Cardiac muscle cell (in vitro differentiated cells and primary cell): ENCODE measurements around the gene ATG10. TPM values are rescaled to one million over a fixed set of nuclear protein-coding genes. Genes with fewer than 3 reads are reported as not detected.

ENCODE experiments used
- DNase-seq, 2 donors: peaks; one replicate each; pipeline versions ENCODE4 v3.0.0 to v3.0.0-alpha.2; 2010 to 2017; ENCODE audit warnings: low read depth in 1 of 2, low spot score in 1 of 2
- H3K27ac ChIP-seq: fragments of 200-600 bp; sonication (generic); 2 replicates; pipeline ENCODE4 v1.5.1; 2016
- H3K27me3 ChIP-seq: fragments of 200-600 bp; sonication (generic); 2 replicates; pipeline ENCODE4 v1.6.0; 2016; ENCODE audit warnings: control low read depth
- H3K36me3 ChIP-seq: fragments of 200-600 bp; sonication (generic); 2 replicates; pipeline ENCODE4 v1.5.1; 2016; ENCODE audit warnings: control low read depth
- H3K4me1 ChIP-seq: fragments of 200-600 bp; sonication (generic); 2 replicates; pipeline ENCODE4 v1.8.1; 2017; ENCODE audit warnings: low read depth, mild to moderate bottlenecking, mixed run types
- H3K4me3 ChIP-seq: fragments of 200-600 bp; sonication (generic); 2 replicates; pipeline ENCODE4 v1.5.1; 2016; ENCODE audit warnings: mild to moderate bottlenecking
- H3K9me3 ChIP-seq: fragments of 200-600 bp; sonication (generic); 2 replicates; pipeline ENCODE4 v1.5.1; 2017; ENCODE audit warnings: low read depth, mild to moderate bottlenecking, control low read depth
- polyA plus RNA-seq: library from polyadenylated mRNA; unstranded; fragments of >200 nt; fragmentation: Nextera tagmentation; extraction: Ambion mirVana; gene quantifications from 2 replicates; pipeline ENCODE4 v1.2.1, GENCODE V29; 2016
- total RNA-seq: library from RNA; depleted of rRNA; stranded (reverse); fragments of >200 nt; gene quantifications from 2 replicates; pipeline ENCODE4 v1.2.3, GENCODE V29; 2016
- TF ChIP-seq, protein P1 (sequence below): IDR thresholded peaks from 2 replicates; pipeline ENCODE4 v1.5.1; 2012; ENCODE audit warnings: low read depth, mild to moderate bottlenecking, low read length

Gene ATG10
- total and polyA plus RNA-seq, 2 experiments from 2014 or later = 9.0 to 28.0 TPM

DNA sequence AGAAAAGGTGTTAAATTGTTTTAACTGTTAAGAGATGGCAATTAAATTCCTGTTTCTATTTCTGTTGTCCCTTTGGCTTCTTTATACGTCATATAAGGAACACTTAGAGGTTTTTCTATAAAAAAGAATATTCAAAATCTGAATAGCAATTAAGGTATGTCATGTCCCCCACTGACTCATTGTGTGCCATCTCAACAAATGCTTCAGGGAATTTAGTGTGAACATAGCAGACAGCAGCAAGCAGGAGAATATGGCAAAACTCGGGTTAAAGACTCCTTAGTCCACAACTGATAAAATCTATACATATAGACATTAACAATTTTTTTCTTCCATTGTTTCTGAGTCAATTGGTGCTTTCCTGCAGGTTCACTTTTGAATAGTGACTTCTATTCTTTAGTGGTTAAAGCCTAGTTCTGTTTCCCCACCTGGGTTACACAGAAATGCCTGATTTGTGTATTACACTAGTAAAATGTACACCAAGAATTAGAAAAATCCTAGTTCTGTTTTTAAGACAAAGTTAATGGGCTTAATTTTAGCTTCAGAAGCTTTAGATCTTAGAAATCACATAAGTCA lies 324.2 kb downstream of the ATG10 start:
- TF ChIP-seq, protein P1, sequence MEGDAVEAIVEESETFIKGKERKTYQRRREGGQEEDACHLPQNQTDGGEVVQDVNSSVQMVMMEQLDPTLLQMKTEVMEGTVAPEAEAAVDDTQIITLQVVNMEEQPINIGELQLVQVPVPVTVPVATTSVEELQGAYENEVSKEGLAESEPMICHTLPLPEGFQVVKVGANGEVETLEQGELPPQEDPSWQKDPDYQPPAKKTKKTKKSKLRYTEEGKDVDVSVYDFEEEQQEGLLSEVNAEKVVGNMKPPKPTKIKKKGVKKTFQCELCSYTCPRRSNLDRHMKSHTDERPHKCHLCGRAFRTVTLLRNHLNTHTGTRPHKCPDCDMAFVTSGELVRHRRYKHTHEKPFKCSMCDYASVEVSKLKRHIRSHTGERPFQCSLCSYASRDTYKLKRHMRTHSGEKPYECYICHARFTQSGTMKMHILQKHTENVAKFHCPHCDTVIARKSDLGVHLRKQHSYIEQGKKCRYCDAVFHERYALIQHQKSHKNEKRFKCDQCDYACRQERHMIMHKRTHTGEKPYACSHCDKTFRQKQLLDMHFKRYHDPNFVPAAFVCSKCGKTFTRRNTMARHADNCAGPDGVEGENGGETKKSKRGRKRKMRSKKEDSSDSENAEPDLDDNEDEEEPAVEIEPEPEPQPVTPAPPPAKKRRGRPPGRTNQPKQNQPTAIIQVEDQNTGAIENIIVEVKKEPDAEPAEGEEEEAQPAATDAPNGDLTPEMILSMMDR = no peak
- no peak overlapping the region for H3K27ac ChIP-seq
- H3K4me1 ChIP-seq = peaks cover 8% of the 10 kb centered on the region

DNA sequence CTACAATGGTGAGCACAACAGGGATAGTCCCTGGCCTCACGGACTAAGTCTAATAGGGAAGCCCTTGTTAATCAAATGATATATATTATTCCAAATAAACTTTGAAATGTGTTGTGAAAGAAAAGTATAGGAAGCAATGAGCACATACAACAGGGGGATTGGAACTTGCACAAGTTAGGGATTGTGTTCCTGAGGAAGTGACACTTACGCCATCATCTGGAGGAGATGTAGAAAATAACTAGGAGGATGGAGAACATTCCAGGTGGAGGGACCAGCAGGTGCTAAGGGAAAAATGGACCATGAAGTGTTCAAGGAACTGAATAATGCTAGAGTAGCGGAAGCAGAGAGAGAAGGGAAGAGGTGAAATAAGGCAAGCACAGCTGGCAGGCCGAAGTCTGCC lies 325.1 kb downstream of the ATG10 start:
- Histone ChIP-seq H3K4me1 (peaks cover 8% of the 10 kb centered on the region), H3K9me3 (no peaks in the 10 kb centered on the region), H3K4me3 (no peak overlapping the region), H3K27ac (peak overlapping the region; percentile 34), H3K36me3 (no peaks in the 10 kb centered on the region), H3K27me3 (no peaks in the 10 kb centered on the region)
- DNase-seq = no peak
- TF ChIP-seq, protein P1 = no peak

More for the DNA sequence above, 324.2 kb downstream of the ATG10 start:
- no peak for DNase-seq
- H3K4me3 ChIP-seq = no peak overlapping the region
- H3K27me3 ChIP-seq = no peaks in the 10 kb centered on the region
- H3K9me3 ChIP-seq = no peaks in the 10 kb centered on the region
- H3K36me3 ChIP-seq = no peaks in the 10 kb centered on the region

DNA sequence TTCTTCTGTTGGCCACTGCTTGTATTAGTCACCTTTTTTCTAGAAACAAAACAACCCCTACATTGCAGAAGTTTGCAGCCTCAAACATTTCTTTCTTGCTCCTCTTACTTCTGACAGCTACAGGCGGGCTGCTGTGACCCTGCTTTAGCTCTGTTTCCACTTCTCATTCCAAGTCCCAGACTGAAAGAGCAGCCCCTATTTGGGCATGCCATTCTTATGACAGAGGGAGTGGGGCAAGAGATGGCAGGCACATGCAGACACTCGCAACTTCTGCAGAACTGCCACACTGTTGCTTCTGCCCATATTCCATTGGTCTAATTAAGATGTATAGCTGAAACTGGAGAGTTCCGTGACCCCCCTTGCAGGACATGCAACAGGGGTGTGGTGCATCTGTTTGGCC lies 325.9 kb downstream of the ATG10 start:
- TF ChIP-seq, protein P1 = no peak
- H3K27ac ChIP-seq = peak overlapping the region; percentile 34
- no peaks in the 10 kb centered on the region for H3K9me3 ChIP-seq
- no peaks in the 10 kb centered on the region for H3K27me3 ChIP-seq
- no peaks in the 10 kb centered on the region for H3K36me3 ChIP-seq
- DNase-seq = peak in 1 of 2 donors; percentile 78
- peaks cover 8% of the 10 kb centered on the region for H3K4me1 ChIP-seq
- no peak overlapping the region for H3K4me3 ChIP-seq

DNA sequence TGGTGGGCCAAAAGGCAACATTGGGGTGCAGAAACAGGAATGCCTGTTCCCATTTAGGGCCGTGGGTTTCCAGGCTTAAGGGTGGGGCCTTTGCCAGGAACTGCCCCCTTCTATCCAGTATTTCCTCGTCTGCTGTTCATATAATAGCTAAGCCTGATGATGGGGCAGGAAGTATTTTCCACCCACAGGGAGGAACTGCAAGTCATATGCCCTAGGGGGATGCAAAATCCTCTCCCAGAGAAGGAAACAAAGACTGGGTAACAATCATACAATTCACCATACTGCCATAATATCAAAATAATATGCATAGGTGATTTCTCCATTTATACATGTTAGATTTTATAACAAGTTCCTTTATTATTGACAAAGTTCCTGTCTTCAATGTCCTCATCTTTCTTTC lies 326.8 kb downstream of the ATG10 start:
- H3K4me1 ChIP-seq = peaks cover 8% of the 10 kb centered on the region
- H3K36me3 ChIP-seq = no peaks in the 10 kb centered on the region
- H3K27me3 ChIP-seq = no peaks in the 10 kb centered on the region
- TF ChIP-seq, protein P1 = no peak
- H3K4me3 ChIP-seq = no peak overlapping the region
- peak overlapping the region; percentile 34 for H3K27ac ChIP-seq
- no peaks in the 10 kb centered on the region for H3K9me3 ChIP-seq
- DNase-seq = no peak

DNA sequence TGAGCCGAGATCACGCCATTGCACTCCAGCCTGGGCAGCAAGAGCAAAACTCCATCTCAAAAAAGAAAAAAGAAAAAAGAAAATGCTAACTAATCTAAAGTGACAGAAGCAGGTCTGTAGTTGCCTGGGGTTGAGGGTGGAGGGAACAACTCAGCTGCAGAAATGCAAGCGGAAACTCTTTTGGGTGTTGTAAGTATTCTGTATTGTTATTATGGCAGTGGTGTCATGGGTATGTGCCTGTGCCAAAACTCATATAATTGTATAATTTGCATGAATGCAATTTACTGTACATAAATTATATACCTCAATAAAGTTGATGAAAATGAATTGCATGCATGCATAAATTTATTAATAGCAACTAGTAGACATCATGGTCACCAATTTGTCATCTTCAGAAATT lies 329.4 kb downstream of the ATG10 start:
- H3K27me3 ChIP-seq = no peaks in the 10 kb centered on the region
- no peak for DNase-seq
- H3K36me3 ChIP-seq = no peaks in the 10 kb centered on the region
- H3K27ac ChIP-seq = no peak overlapping the region
- TF ChIP-seq, protein P1 = no peak
- peaks cover 3% of the 10 kb centered on the region for H3K4me1 ChIP-seq
- no peaks in the 10 kb centered on the region for H3K9me3 ChIP-seq
- H3K4me3 ChIP-seq = no peak overlapping the region

Other genes with a start within 250 kb of the ATG10 start
- 111 and 117 TPM in 2 replicates for gene SSBP2, start 220.9 kb upstream of the ATG10 start, total RNA-seq
- 174 and 211 TPM in 2 replicates for gene SSBP2, start 220.9 kb upstream of the ATG10 start, polyA plus RNA-seq